A549 treated with CpdA at 1 μM for 4 hours (cell line): ENCODE data around the gene SLC22A7. TPM values are rescaled to one million over a fixed set of nuclear protein-coding genes. Genes with fewer than 3 reads are reported as not detected.

ENCODE experiments used
- total RNA-seq: library from RNA; stranded (reverse); fragments of 200-300 nt; extraction: Qiagen RNA extraction; gene quantifications from 5 replicates; pipeline ENCODE4 v1.2.3, GENCODE V29; 2022; ENCODE audit warnings: low read depth

The SLC22A7 gene
- total RNA-seq = not detected in 5 replicates

GRCh38 chr6:43297644-43298564 is at the start of gene SLC22A7:
TSS of gene SLC22A7 (plus strand) at chr6:43298260. CDS start at chr6:43298359, 99 bp downstream.

GRCh38 chr6:43308101-43308989 is 10.3 kb downstream of the SLC22A7 start, which contains the start of gene CRIP3:
TSS of gene CRIP3 (minus strand) at chr6:43308826. CDS start at chr6:43308792, 34 bp downstream.

Other genes starting within 250 kb of the SLC22A7 start
- gene CUL7, start 244.4 kb upstream of the SLC22A7 start, total RNA-seq = 6.1 to 8.5 TPM (median 7.2 TPM) in 5 replicates
- gene MRPL2, start 238.8 kb upstream of the SLC22A7 start, total RNA-seq = 53.6 to 63.0 TPM (median 58.7 TPM) in 5 replicates
- 6.1 to 8.2 TPM (median 7.0 TPM) in 5 replicates for gene KLC4, start 238.6 kb upstream of the SLC22A7 start, total RNA-seq
- 4.7 to 5.3 TPM (median 5.0 TPM) in 5 replicates for gene PTK7, start 221.9 kb upstream of the SLC22A7 start, total RNA-seq
- 13.4 to 18.9 TPM (median 17.6 TPM) in 5 replicates for gene SRF, start 127.0 kb upstream of the SLC22A7 start, total RNA-seq
- 7.4 to 9.8 TPM (median 8.6 TPM) in 5 replicates for gene CUL9, start 116.1 kb upstream of the SLC22A7 start, total RNA-seq
- gene DNPH1, start 68.8 kb upstream of the SLC22A7 start, total RNA-seq = 68.3 to 104 TPM (median 95.7 TPM) in 5 replicates
- 0.03 to 0.08 TPM (median 0.06 TPM) in 4 of 5 replicates, not detected in the other for gene TTBK1, start 54.8 kb upstream of the SLC22A7 start, total RNA-seq
- 0.20 to 0.62 TPM (median 0.57 TPM) in 5 replicates for gene CRIP3, start 10.6 kb downstream of the SLC22A7 start, total RNA-seq
- gene ZNF318, start 71.4 kb downstream of the SLC22A7 start, total RNA-seq = 4.3 to 5.9 TPM (median 5.6 TPM) in 5 replicates
- gene ABCC10, start 129.3 kb downstream of the SLC22A7 start, total RNA-seq = 9.4 to 11.9 TPM (median 9.4 TPM) in 5 replicates
- gene DLK2, start 157.3 kb downstream of the SLC22A7 start, total RNA-seq = 2.7 to 7.1 TPM (median 5.8 TPM) in 5 replicates
- 16.2 to 21.4 TPM (median 20.3 TPM) in 5 replicates for gene TJAP1, start 179.3 kb downstream of the SLC22A7 start, total RNA-seq
- gene LRRC73, start 212.1 kb downstream of the SLC22A7 start, total RNA-seq = 0.51 to 1.4 TPM (median 1.1 TPM) in 5 replicates
- 58.3 to 70.4 TPM (median 68.9 TPM) in 5 replicates for gene YIPF3, start 218.7 kb downstream of the SLC22A7 start, total RNA-seq
- 48.5 to 61.1 TPM (median 52.6 TPM) in 5 replicates for gene POLR1C, start 218.8 kb downstream of the SLC22A7 start, total RNA-seq